Stimulated activated CD8-positive, alpha-beta memory T cell treated with anti-CD3 and anti-CD28 coated beads, Interleukin-12 subunit alpha, Interleukin-12 subunit beta, amount 100 ng/mL, for 24 hours (primary cell): ENCODE results near the gene GALNT4.

Experiments
- DNase-seq: peaks from one replicate; pipeline ENCODE4 v3.0.0-alpha.2; 2020; ENCODE audit errors: extremely low read depth

Gene GALNT4

DNA sequence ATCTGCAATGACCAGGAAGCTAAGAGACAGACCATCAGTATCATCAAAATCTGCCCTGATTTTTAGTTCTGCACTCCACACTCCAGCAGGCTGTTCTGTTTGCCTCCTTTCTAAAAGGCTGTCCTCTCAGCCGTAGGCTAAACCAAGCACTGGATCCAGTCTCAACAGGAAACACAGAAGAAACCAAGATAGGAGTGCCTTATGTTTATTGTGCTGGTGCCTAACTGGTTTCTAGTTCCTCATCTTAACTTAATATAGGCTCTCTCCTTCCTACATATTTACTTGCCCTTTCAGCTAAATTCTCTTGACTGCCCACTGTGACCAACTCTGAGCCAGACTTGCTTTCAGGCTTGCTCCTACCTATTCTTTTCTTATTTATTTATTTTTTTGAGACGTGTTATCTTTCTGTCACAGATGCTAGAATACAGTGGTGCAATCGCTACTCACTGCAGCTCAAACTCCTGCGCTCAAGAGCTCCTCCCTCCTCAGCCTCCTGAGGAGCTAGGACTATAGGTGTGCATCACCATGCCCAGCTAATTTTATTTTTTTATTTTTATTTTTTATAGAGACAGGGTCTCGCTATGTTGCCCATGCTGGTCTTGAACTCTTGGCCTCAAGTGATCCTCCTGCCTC, 30.8 kb downstream of the GALNT4 start:
- no peak for DNase-seq

DNA sequence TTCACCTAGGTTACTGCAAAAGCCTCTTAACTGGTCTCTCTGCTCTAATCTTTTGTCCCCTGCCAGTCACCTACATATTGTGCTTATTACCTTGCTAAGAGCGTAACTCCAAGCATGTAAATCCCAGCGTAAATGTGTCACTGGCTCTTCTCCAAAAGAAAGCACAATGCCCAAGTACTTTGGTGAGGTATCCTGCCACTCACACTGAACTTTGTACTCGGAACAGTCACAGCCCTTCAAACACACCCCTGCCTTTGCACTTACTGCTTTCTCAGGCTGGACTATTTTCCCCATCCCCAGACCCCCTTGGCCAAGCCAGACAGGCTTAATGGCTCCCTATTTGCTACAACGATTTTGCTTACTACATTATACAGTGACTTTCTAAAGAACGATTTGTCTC, 31.7 kb downstream of the GALNT4 start:
- no peak for DNase-seq

GRCh38 chr12:89490922-89491321, 33.7 kb downstream of the GALNT4 start:
- no peak for DNase-seq

GRCh38 chr12:89486264-89486663, 38.3 kb downstream of the GALNT4 start:
- no peak for DNase-seq

DNA sequence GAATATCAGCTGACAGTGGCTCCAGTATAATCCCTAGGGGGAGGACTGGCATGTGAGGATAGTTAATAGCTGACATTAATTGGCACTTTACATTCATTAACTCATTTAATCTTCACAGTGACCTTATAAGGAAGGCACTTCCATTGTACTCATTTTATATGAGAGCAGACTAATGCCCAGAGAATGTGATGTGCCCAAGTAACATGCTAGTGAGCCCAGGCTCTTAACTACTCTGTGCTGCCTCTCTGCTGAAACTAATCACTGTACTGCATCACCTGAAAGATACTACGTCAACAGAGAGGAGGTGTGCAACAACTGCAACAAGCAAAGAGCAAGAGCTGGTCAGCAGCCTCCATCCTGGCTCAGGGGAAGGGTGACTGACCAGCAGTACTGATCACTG, 40.1 kb downstream of the GALNT4 start:
- no peak for DNase-seq

DNA sequence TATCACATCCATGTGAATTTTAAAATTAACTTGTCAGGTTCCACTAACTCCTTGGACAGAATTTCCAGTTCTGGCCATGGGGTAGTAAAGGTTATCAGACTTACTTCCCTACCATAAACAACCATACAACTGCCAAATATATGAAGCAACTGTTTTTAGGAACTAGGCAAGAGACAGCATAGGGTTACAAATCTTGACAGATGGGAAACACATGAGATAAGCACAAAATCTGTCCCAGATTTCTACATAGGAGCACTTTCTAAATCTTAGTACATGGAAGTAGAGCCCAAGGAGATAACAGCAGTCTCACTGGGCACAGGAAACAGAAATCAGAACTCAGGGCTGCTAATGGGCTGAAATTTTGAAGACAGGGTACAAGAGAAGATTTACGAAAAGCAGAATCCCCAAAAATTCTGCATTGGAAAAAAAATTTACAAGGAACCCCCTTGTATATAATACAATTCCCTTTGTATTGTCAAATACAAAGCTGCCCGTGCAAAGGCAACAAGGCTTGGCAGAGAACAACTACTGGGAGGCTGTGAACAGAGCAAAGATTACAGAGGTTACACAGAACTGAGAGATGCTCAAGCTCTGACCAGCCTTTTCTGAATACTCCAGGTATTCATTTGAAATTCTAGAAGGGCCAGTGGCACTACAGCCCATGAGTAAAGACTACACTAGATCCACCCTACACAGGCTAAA, 43.2 kb downstream of the GALNT4 start:
- DNase-seq = no peak

- no peak for DNase-seq
These were observed 44.6 kb downstream of the GALNT4 start for GRCh38 chr12:89479982-89480381.

DNA sequence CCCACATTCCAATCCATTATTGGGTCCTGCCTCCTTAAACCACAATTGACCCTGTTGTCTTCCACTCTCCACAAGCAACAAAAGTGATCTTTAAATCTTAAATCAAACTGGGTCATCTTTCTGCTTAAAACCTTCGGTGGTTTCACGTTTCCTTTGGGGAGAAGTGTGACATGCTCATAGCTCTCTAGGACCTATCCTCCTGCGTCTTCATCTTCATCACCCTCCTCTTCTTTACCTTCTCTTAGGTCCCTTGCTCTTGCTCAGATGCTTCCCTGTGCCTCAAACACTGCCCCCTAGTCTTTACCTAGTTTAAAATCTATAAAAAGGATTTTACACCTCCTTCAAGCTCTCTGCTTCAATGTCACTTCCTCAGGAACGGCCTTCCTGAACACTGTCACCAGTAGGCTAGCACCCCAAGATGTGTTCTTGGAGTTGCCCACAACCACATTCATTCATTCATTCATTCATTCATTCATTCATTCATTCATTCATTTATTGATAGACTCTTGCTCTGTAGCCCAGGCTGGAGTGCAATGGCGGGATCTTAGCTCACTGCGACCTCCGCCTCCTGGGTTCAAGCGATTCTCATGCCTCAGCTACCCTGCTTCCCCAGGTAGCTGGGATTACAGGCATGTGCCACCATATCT, 46.8 kb downstream of the GALNT4 start:
- DNase-seq = no peak

- no peak for DNase-seq
These were observed 47.5 kb downstream of the GALNT4 start for GRCh38 chr12:89476904-89477595.

- no peak for DNase-seq
These were observed 48.4 kb downstream of the GALNT4 start for GRCh38 chr12:89476232-89476631.

DNA sequence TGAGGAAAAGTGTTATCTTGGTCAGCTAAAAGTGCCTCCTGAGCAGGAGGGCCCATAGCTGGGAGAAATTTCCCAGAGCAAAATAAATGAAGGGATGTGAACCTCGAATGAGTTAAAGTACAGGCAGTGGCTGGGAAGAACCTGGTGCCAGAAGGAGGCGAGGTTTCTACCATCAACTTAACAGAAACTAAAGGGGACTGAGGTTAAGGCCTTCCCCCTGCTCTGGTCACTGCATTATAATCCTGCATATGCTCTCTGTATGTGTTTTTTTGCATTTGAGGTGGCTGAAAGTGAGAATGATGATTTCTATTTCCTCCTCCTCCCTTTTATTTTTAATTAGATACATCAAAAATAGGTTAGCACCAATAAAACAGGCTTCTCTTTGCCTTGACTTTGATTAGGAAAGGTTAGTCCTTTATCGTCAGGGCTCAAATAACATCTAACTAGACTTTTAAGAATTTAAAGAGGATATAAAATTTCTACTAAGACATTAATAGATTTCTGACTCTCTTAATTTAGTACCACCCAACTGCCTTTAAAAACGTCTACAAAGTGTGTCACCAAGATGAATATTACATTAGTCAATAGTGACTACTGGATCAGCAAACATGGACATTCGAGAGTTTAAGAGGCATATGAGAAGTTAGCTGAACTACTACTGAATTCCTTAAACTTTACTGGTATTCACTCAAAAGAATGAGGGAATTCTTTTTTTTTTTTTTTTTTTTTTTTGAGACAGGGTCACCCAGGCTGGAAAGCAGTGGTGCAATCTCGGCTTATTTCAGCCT, 49.2 kb downstream of the GALNT4 start:
- no peak for DNase-seq

GRCh38 chr12:89474615-89475014, 50.0 kb downstream of the GALNT4 start:
- DNase-seq = no peak
